Measurements from ENCODE around the gene DPP7.

DPP7 gene

DNA sequence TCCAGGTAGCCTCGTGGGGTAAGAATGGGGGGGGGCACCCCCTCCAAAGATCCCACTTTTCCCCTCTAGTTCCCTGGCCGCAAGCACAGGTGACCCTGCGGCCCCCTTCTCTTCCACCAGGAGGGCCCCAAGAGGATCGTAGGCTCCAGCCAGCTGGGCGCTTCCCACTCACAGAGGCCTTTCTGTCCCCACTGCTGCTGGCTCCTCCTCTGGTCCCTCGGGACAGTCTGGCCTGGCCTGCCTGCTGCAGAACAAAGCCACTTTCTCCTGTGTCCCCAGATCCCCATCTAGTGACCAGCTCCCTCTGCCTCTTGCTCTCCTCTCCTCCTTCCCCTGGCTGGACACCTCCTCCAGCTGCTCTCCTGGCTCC, 43.6 kb downstream of the DPP7 start:
- peak overlapping the region; percentile 14 for H4K91ac ChIP-seq (ENCODE audit: low read length)
- no peaks in the 10 kb centered on the region for H3K9me3 ChIP-seq (ENCODE audit: control insufficient read depth, low read length)
- no peak overlapping the region for H3K23ac ChIP-seq (ENCODE audit: low read length in 2 of 2)
- H3K79me1 ChIP-seq (replicated peaks; ENCODE audit: low read length, poor library complexity, severe bottlenecking): no peaks in the 10 kb centered on the region
- 28% methylated on average over 6 of the region's 6 CpGs for whole genome bisulfite sequencing
- peak overlapping the region; percentile 17 to 20 for H2BK12ac ChIP-seq (ENCODE audit: low read length in 2 of 2)
- H2BK15ac ChIP-seq (ENCODE audit: low read depth, poor library complexity, severe bottlenecking): no peak overlapping the region
- H3K27ac ChIP-seq (ENCODE audit: low read length, poor library complexity, severe bottlenecking): no peak overlapping the region
- H3K4me2 ChIP-seq (ENCODE audit: low read length, poor library complexity, severe bottlenecking): peak overlapping the region; percentile 86
- no peak overlapping the region for H2BK5ac ChIP-seq (ENCODE audit: low read depth, low read length, poor library complexity, severe bottlenecking)
- DNase-seq: peak; percentile 24
- no peak overlapping the region for H2BK120ac ChIP-seq (ENCODE audit: low read depth, low read length)
- H2AK5ac ChIP-seq (ENCODE audit: low read length, severe bottlenecking): no peak overlapping the region
- H3K14ac ChIP-seq (ENCODE audit: low read length in 2 of 2): no peak overlapping the region
- peak overlapping the region; percentile 24 to 60 for H3K4me3 ChIP-seq (ENCODE audit: insufficient read depth in 1 of 2, low read depth in 1 of 2, low read length in 2 of 2)
- H2AFZ ChIP-seq (ENCODE audit: low read depth, low read length): no peak overlapping the region
- no peak overlapping the region for H3K4ac ChIP-seq (ENCODE audit: low read depth in 1 of 2, low read length in 2 of 2)
- no peaks in the 10 kb centered on the region for H3K36me3 ChIP-seq (ENCODE audit: control insufficient read depth in 1 of 2, insufficient read depth in 2 of 2, low read depth in 1 of 2, low read length in 2 of 2)
- H4K8ac ChIP-seq (ENCODE audit: low read length): peak overlapping the region; percentile 85
- H3K27me3 ChIP-seq (ENCODE audit: control insufficient read depth in 1 of 2, insufficient read depth in 1 of 2, low read length in 2 of 2): peaks cover 0 to 10% of the 10 kb centered on the region in 2 experiments
- H3K18ac ChIP-seq (ENCODE audit: low read depth in 1 of 2, low read length in 2 of 2): peak overlapping the region in 1 of 2 experiments; percentile 27
- no peak overlapping the region for H3K9ac ChIP-seq (ENCODE audit: low read length)
- H3K4me1 ChIP-seq (ENCODE audit: control insufficient read depth, insufficient read depth, low read depth, low read length): peaks cover 16% of the 10 kb centered on the region

DNA sequence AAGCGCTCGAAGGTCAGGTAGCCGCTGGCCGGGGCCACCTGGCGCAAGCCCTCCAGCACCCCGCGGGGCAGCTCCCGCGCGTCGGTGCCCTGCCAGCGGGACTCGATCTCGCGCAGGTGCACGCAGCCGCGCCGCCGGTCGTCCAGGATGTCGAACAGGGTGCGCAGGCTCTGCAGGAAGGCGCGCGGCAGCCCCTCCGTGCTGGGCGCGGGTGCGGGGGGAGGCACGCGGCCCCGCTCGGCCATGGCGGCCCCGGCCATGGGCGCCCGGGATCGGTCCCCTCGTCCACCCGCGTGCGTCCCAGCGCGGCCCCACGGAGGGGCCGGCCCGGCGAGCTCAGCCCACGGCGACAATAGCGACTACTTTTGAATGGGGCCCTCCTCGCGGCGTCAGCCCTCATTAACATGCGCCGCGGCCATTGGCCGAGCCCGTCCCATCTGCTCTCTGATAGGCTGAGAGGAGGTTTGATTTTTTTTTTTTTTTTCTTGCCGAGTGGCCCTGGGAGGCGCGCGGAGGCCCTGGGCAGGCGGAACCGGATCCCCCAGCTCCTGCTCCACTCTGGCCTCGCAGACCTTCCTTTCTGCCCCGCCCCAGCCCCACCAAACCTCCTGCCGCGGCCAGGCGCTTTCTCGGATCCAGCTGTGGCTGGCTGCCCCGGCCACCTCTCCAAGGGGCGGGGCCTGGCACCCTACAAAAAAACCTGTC, 44.2 kb downstream of the DPP7 start, which contains the start of gene SAPCD2:
SAPCD2 (minus strand) TSS at position 357 of the 705 bp plus-strand sequence; CDS start at position 260, 97 bp downstream.
- peak within 1 kb of the TSS; percentile 86 for H3K4me2 ChIP-seq (ENCODE audit: low read length, poor library complexity, severe bottlenecking)
- H2BK5ac ChIP-seq (ENCODE audit: low read depth, low read length, poor library complexity, severe bottlenecking): no peak within 1 kb of the TSS
- H2AFZ ChIP-seq (ENCODE audit: low read depth, low read length): peak within 1 kb of the TSS; percentile 10
- H3K9ac ChIP-seq (ENCODE audit: low read length): no peak within 1 kb of the TSS
- peak within 1 kb of the TSS; percentile 12 for H2BK15ac ChIP-seq (ENCODE audit: low read depth, poor library complexity, severe bottlenecking)
- H3K23ac ChIP-seq (ENCODE audit: low read length in 2 of 2): peak within 1 kb of the TSS in 1 of 2 experiments; percentile 38
- no peak within 1 kb of the TSS for H3K14ac ChIP-seq (ENCODE audit: low read length in 2 of 2)
- H3K9me3 ChIP-seq (ENCODE audit: control insufficient read depth, low read length): no peaks in the 10 kb centered on the region
- H3K4me1 ChIP-seq (ENCODE audit: control insufficient read depth, insufficient read depth, low read depth, low read length): peaks cover 16% of the 10 kb centered on the region
- H3K4ac ChIP-seq (ENCODE audit: low read depth in 1 of 2, low read length in 2 of 2): no peak within 1 kb of the TSS
- H3K27ac ChIP-seq (ENCODE audit: low read length, poor library complexity, severe bottlenecking): no peak within 1 kb of the TSS
- peaks cover 0 to 10% of the 10 kb centered on the region in 2 experiments for H3K27me3 ChIP-seq (ENCODE audit: control insufficient read depth in 1 of 2, insufficient read depth in 1 of 2, low read length in 2 of 2)
- DNase-seq: peak; percentile 92
- peak within 1 kb of the TSS in 1 of 2 experiments; percentile 27 for H3K18ac ChIP-seq (ENCODE audit: low read depth in 1 of 2, low read length in 2 of 2)
- no peaks in the 10 kb centered on the region for H3K36me3 ChIP-seq (ENCODE audit: control insufficient read depth in 1 of 2, insufficient read depth in 2 of 2, low read depth in 1 of 2, low read length in 2 of 2)
- H4K8ac ChIP-seq (ENCODE audit: low read length): peak within 1 kb of the TSS; percentile 85
- no peak within 1 kb of the TSS for H2BK120ac ChIP-seq (ENCODE audit: low read depth, low read length)
- H2AK5ac ChIP-seq (ENCODE audit: low read length, severe bottlenecking): no peak within 1 kb of the TSS
- H4K91ac ChIP-seq (ENCODE audit: low read length): peak within 1 kb of the TSS; percentile 14
- H3K4me3 ChIP-seq (ENCODE audit: insufficient read depth in 1 of 2, low read depth in 1 of 2, low read length in 2 of 2): peak within 1 kb of the TSS; percentile 58 to 60
- no peaks in the 10 kb centered on the region for H3K79me1 ChIP-seq (replicated peaks; ENCODE audit: low read length, poor library complexity, severe bottlenecking)
- 0% methylated on average over 30 of the region's 74 CpGs for WGBS
- peak within 1 kb of the TSS; percentile 17 to 20 for H2BK12ac ChIP-seq (ENCODE audit: low read length in 2 of 2)

DNA sequence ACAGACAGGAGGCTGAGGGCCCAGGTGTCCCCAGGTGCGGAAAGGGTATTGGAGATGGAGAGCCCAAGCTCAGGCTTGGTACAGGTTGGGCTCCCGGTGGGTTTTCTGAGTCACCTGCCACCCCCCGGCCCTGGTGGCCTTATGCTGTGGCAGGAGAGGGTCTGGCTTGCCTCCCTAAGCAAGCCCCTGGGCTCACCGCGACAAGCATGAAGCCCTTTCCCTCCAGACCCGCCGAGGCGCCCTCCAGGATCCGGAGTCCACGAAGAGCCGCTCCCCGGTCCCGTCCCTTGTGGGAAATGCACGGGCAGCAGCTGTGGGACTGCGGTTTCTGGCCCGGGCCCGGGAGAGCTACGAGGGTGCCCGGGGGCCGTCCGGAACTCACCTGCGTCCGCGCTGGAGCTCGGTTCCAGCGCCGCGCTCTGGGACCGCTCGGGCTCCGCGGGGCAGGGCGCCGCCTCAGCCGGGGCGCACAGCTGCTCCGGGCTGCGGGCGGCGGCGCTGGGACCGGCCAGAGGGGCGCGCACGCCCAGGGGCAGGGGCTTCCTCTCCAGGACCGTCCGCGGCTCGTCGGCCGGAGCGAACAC, 44.9 kb downstream of the DPP7 start:
- 12% methylated on average over 35 of the region's 52 CpGs for WGBS
- Histone ChIP-seq H2BK15ac (ENCODE audit: low read depth, poor library complexity, severe bottlenecking) (no peak overlapping the region), H2BK5ac (ENCODE audit: low read depth, low read length, poor library complexity, severe bottlenecking) (no peak overlapping the region), H3K4me1 (ENCODE audit: control insufficient read depth, insufficient read depth, low read depth, low read length) (peaks cover 16% of the 10 kb centered on the region), H3K27ac (ENCODE audit: low read length, poor library complexity, severe bottlenecking) (no peak overlapping the region), H2AFZ (ENCODE audit: low read depth, low read length) (no peak overlapping the region), H3K9ac (ENCODE audit: low read length) (no peak overlapping the region), H4K91ac (ENCODE audit: low read length) (no peak overlapping the region), H3K4ac (ENCODE audit: low read depth in 1 of 2, low read length in 2 of 2) (no peak overlapping the region), H2AK5ac (ENCODE audit: low read length, severe bottlenecking) (no peak overlapping the region), H3K4me3 (ENCODE audit: insufficient read depth in 1 of 2, low read depth in 1 of 2, low read length in 2 of 2) (no peak overlapping the region), H4K8ac (ENCODE audit: low read length) (no peak overlapping the region), H3K14ac (ENCODE audit: low read length in 2 of 2) (no peak overlapping the region), H3K18ac (ENCODE audit: low read depth in 1 of 2, low read length in 2 of 2) (no peak overlapping the region), H3K36me3 (ENCODE audit: control insufficient read depth in 1 of 2, insufficient read depth in 2 of 2, low read depth in 1 of 2, low read length in 2 of 2) (peaks cover 0 to 4% of the 10 kb centered on the region in 2 experiments), H3K23ac (ENCODE audit: low read length in 2 of 2) (no peak overlapping the region), H2BK120ac (ENCODE audit: low read depth, low read length) (no peak overlapping the region), H2BK12ac (ENCODE audit: low read length in 2 of 2) (no peak overlapping the region), H3K27me3 (ENCODE audit: control insufficient read depth in 1 of 2, insufficient read depth in 1 of 2, low read length in 2 of 2) (peaks cover 0 to 10% of the 10 kb centered on the region in 2 experiments), H3K4me2 (ENCODE audit: low read length, poor library complexity, severe bottlenecking) (peak overlapping the region; percentile 86), H3K9me3 (ENCODE audit: control insufficient read depth, low read length) (no peaks in the 10 kb centered on the region), H3K79me1 (replicated peaks; ENCODE audit: low read length, poor library complexity, severe bottlenecking) (no peaks in the 10 kb centered on the region)
- DNase-seq: no peak

Measured in mesenchymal stem cell (in vitro differentiated cells and primary cell).